ENCODE data around the gene MTERF4. TPM values are rescaled to one million over a fixed set of nuclear protein-coding genes. Genes with fewer than 3 reads are reported as not detected.

The MTERF4 gene
- total RNA-seq, 2 donors from 2014 or later = 24.6 to 39.4 TPM

- Histone ChIP-seq H3K36me3 (no peaks in the 10 kb centered on the region), H3K4me3 (no peak overlapping the region), H3K27ac (no peak overlapping the region), H3K27me3 (replicated peaks; ENCODE audit: insufficient read depth) (no peaks in the 10 kb centered on the region), H3K4me1 (ENCODE audit: control insufficient read depth in 1 of 2, low read depth in 2 of 2) (no peaks in the 10 kb centered on the region), H3K9me3 (no peaks in the 10 kb centered on the region)
- ATAC-seq (ENCODE audit: insufficient number of reproducible peaks, low FRiP score, low read depth) (no peak), DNase-seq (ENCODE audit: low spot score) (no peak)
- TF ChIP-seq CTCF (IDR thresholded peaks at IDR 0.05) = no peak
Observed at GRCh38 chr2:241128266-241128665, 26.2 kb upstream of the MTERF4 start.

DNA sequence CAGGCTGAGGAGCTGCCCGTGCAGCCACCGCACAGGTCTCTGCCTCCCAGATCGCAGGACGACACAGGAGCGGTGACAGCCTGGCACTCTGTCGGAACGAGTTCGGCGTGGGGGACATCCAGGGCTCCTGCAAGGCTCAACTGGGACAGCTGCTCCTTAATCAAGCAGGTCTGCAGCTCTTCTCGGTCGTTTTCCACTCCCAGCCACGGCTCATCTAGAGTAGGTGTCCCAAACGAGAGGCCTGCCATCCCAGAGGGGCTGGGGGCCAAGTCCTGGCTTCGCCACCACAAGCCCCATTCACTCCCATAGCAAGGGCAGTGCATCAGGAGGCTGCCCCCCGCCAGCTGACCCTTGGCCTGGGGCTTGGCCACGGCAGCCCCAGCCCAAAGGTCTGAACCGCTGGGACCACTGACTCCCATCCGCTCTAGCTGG, 24.7 kb upstream of the MTERF4 start:
- no peak overlapping the region for H3K27ac ChIP-seq

GRCh38 chr2:241126201-241126611, 24.1 kb upstream of the MTERF4 start:
- Histone ChIP-seq H3K36me3 (no peaks in the 10 kb centered on the region), H3K4me3 (no peak overlapping the region), H3K27me3 (replicated peaks; ENCODE audit: insufficient read depth) (no peaks in the 10 kb centered on the region), H3K27ac (no peak overlapping the region), H3K9me3 (no peaks in the 10 kb centered on the region), H3K4me1 (ENCODE audit: control insufficient read depth in 1 of 2, low read depth in 2 of 2) (no peaks in the 10 kb centered on the region)
- DNase-seq (ENCODE audit: low spot score) (no peak), ATAC-seq (ENCODE audit: insufficient number of reproducible peaks, low FRiP score, low read depth) (no peak)
- no peak for TF ChIP-seq CTCF (IDR thresholded peaks at IDR 0.05)

More for the DNA sequence above, 24.7 kb upstream of the MTERF4 start:
- Histone ChIP-seq H3K4me3 (no peak overlapping the region), H3K4me1 (ENCODE audit: control insufficient read depth in 1 of 2, low read depth in 2 of 2) (no peaks in the 10 kb centered on the region), H3K36me3 (no peaks in the 10 kb centered on the region), H3K9me3 (no peaks in the 10 kb centered on the region), H3K27me3 (replicated peaks; ENCODE audit: insufficient read depth) (no peaks in the 10 kb centered on the region)
- no peak for ATAC-seq (ENCODE audit: insufficient number of reproducible peaks, low FRiP score, low read depth)
- no peak for DNase-seq (ENCODE audit: low spot score)
- TF ChIP-seq CTCF (IDR thresholded peaks at IDR 0.05) = no peak

DNA sequence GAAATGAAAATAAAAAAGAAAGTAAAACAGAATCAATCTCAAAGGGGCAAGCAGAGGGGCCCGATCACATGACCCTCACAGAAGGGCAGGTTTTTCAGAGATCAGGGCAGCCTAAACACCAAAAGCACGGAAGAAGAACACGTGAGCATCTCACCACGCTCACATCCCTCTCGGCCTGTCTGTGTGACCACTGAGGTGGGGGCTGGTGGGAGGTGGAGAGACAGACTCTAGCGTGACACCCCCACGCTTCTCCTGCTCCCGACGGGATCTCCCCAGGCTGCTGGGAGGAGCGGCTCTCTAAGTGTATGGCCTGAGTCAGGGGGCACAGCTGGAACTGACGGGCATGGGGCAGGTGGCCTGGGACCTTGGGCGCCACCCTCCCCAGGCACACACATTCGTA, 23.5 kb upstream of the MTERF4 start:
- DNase-seq (ENCODE audit: low spot score) (no peak), ATAC-seq (ENCODE audit: insufficient number of reproducible peaks, low FRiP score, low read depth) (no peak)
- H3K27me3 ChIP-seq (replicated peaks; ENCODE audit: insufficient read depth) = no peaks in the 10 kb centered on the region
- TF ChIP-seq CTCF (IDR thresholded peaks at IDR 0.05) = no peak
- H3K4me3 ChIP-seq = no peak overlapping the region
- no peaks in the 10 kb centered on the region for H3K4me1 ChIP-seq (ENCODE audit: control insufficient read depth in 1 of 2, low read depth in 2 of 2)
- no peaks in the 10 kb centered on the region for H3K36me3 ChIP-seq
- no peaks in the 10 kb centered on the region for H3K9me3 ChIP-seq
- H3K27ac ChIP-seq = no peak overlapping the region

- TF ChIP-seq CTCF (IDR thresholded peaks at IDR 0.05) = no peak
- peak; percentile 72 for ATAC-seq (ENCODE audit: insufficient number of reproducible peaks, low FRiP score, low read depth)
- no peak for DNase-seq (ENCODE audit: low spot score)
Observed at GRCh38 chr2:241123816-241124536, 21.9 kb upstream of the MTERF4 start.

More at GRCh38 chr2:241123816-241124536, 21.9 kb upstream of the MTERF4 start:
- H3K27ac ChIP-seq = no peak overlapping the region
- no peaks in the 10 kb centered on the region for H3K9me3 ChIP-seq
- H3K4me3 ChIP-seq = no peak overlapping the region
- H3K27me3 ChIP-seq (replicated peaks; ENCODE audit: insufficient read depth) = no peaks in the 10 kb centered on the region
- no peaks in the 10 kb centered on the region for H3K4me1 ChIP-seq (ENCODE audit: control insufficient read depth in 1 of 2, low read depth in 2 of 2)
- no peaks in the 10 kb centered on the region for H3K36me3 ChIP-seq

All from thoracic aorta (tissue), 2 donors.